Fibroblast of skin of right quadriceps (primary cell): ENCODE measurements around the gene MEMO1.
"Not testable (repeated sequence)": the region's sequence is repeated elsewhere in the genome, so short reads cannot be mapped to it uniquely, and the experiment has no call there.

ENCODE experiments used
- DNase-seq: peaks from one replicate; pipeline ENCODE4 v3.0.0-alpha.2; 2013

Gene MEMO1

GRCh38 chr2:31997653-31998052, 13.2 kb downstream of the MEMO1 start:
- peak; percentile 45 for DNase-seq

- no peak for DNase-seq
Measured at GRCh38 chr2:31996571-31997150, 14.1 kb downstream of the MEMO1 start.

GRCh38 chr2:31992934-31993333, 17.9 kb downstream of the MEMO1 start:
- DNase-seq, result no peak

- no peak for DNase-seq
Measured at GRCh38 chr2:31992025-31992579, 18.7 kb downstream of the MEMO1 start.

- no peak for DNase-seq
Measured at GRCh38 chr2:31989946-31990345, 20.9 kb downstream of the MEMO1 start.

- peak; percentile 62 for DNase-seq
Measured at GRCh38 chr2:31987454-31988220, 23.2 kb downstream of the MEMO1 start.

- DNase-seq, result no peak
Measured at GRCh38 chr2:31986906-31987305, 23.9 kb downstream of the MEMO1 start.

- DNase-seq, result peak; percentile 31
Measured at GRCh38 chr2:31983762-31984467, 26.9 kb downstream of the MEMO1 start.

- DNase-seq, result no peak
Measured at GRCh38 chr2:31980674-31981356, 30.0 kb downstream of the MEMO1 start.

- no peak for DNase-seq
Measured at GRCh38 chr2:31979956-31980355, 30.9 kb downstream of the MEMO1 start.

GRCh38 chr2:31979018-31979417, 31.8 kb downstream of the MEMO1 start:
- no peak for DNase-seq

- no peak for DNase-seq
Measured at GRCh38 chr2:31978436-31978835, 32.4 kb downstream of the MEMO1 start.

GRCh38 chr2:31973665-31974064, 37.1 kb downstream of the MEMO1 start:
- DNase-seq, result no peak

GRCh38 chr2:31972059-31972458, 38.7 kb downstream of the MEMO1 start:
- no peak for DNase-seq

- no peak for DNase-seq
Measured at GRCh38 chr2:31969178-31969577, 41.6 kb downstream of the MEMO1 start.

GRCh38 chr2:31967790-31968189, 43.0 kb downstream of the MEMO1 start:
- no peak for DNase-seq

GRCh38 chr2:31966402-31966801, 44.4 kb downstream of the MEMO1 start:
- DNase-seq, result not testable (repeated sequence)

GRCh38 chr2:31965094-31965493, 45.7 kb downstream of the MEMO1 start:
- DNase-seq, result no peak

GRCh38 chr2:31962757-31963361, 47.9 kb downstream of the MEMO1 start:
- DNase-seq, result peak; percentile 2

- no peak for DNase-seq
Measured at GRCh38 chr2:31958140-31958717, 52.6 kb downstream of the MEMO1 start.

- DNase-seq, result no peak
Measured at GRCh38 chr2:31957354-31958139, 53.3 kb downstream of the MEMO1 start.
